HG03135 (cell line): ENCODE measurements around the gene TECTB.
"Not testable (repeated sequence)": the region's sequence is repeated elsewhere in the genome, so short reads cannot be mapped to it uniquely, and the experiment has no call there.

Experiments
- ATAC-seq: cut with Tn5 transposase; IDR thresholded peaks from one replicate; pipeline ENCODE4 v1.9.1; 2021; ENCODE audit warnings: mild to moderate bottlenecking, moderate library complexity; ENCODE audit not compliant: unreplicated experiment

Gene TECTB

DNA sequence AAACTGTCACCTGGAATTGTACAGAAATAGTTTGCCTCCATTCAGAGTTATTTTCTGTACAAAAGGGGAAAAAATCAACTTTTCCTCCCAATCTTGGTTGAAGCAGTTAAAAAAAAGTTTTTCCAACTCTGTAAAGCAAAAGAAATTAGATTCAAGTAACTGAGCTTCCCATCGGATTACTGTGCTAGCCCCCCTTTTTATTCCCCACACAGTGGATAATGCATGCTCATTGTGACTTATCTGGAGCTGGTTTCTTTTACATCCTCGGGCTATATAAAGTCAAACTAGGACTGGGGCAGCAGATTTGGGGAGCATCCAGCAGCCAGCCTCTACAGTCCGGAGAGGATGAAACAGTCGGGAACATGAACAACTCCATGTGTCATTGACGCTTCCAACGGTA is at the start of gene TECTB:
Gene TECTB (plus strand): TSS at position 301 of the 400 bp plus-strand sequence. CDS start 335 bp downstream, outside the sequence.
- no peak for ATAC-seq

DNA sequence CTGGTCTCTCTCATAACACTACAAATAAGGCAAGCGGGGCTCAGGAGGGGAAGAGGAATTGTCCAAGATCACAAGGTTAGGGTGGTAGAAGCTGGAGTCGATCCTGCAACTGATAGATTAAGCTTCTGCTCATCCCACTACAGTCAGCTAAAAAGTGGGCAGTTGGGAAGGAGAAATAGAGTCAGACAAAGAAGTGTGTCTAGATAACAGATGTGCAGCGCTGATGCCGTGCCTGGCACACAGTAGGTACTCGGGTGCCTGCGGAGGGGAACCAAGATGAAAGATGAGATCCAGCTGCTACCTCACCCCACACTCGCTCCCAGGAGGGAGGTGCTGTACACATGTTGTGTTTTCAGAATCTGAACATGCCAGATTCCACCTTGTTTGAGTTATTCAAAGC is 48.1 kb upstream of the TECTB start:
- ATAC-seq: no peak

DNA sequence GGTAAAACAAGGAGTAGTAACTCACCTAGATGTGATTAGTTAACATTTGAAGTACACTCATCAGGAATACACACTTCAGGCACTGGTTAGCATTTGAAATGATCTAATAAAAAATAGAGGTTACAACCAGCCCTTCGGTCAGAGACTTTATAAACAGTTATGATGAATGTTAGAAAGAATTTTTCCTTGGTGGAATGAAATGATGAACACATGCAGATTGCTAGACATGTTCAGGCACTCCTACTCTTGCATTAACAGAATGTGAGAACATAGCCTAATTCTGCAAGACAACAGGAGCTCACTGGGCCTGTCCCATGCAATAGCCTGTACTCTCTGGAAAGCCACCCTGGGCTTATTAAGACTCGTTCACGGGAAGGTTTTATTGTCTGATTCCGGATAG is 47.3 kb upstream of the TECTB start:
- ATAC-seq: no peak

DNA sequence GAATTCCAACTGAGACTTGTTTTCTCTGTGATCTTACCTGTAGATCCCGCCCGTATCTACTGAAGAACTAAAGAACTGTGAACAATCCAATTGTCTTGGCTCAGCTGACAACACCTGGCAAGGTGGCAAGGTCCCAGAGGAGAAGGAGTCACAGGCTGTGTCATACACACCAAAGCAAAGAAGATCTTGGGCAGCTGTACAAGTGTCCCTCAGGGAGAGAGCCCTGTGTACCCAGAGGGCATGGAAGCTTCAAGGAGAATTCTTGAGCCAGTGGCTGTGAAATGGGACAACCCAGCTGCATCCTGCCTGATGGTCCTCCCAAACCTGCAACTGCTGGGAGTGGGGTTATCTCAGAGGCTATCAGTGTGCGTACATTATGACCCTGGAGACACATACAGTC is 46.7 kb upstream of the TECTB start:
- no peak for ATAC-seq

DNA sequence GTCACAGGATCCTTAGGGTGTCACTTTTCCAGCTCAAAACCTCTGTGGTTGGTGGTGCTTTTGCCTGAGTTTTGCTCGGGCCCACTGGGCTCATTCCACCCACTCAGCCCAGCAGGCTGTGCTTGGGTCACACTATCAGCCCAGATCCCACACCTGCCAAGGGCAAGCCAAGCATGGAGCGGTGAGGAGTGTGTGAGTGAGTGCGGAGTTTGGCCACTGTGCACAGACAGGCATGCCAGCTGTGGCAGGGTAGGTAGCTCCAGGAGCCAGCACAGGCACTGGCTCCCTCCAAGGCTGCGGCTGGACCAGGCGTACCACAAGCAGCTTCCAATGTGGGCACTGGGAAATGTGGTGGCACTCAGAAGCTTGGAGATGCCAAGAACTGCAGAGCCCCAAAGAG is 43.9 kb upstream of the TECTB start:
- no peak for ATAC-seq

DNA sequence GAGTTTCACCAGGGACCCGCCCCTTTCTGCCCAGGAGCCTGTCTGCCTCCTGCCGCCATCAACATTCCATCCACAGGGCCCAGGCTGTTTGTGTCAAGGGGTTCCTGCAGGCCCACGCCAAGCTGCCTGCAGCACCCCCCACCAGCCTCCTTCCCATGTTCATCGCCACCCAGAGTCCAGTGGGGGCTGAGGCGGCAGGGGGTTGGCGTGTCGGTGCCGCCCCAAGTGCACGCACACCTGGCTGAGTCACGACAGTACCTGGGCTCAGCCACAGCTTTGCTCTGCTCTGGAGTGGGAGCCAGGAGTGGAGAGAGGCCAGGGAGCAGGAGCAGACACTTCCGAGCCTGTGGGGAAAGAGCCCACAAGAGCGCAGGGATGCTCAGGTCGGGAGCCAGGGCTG is 42.8 kb upstream of the TECTB start:
- ATAC-seq: no peak

DNA sequence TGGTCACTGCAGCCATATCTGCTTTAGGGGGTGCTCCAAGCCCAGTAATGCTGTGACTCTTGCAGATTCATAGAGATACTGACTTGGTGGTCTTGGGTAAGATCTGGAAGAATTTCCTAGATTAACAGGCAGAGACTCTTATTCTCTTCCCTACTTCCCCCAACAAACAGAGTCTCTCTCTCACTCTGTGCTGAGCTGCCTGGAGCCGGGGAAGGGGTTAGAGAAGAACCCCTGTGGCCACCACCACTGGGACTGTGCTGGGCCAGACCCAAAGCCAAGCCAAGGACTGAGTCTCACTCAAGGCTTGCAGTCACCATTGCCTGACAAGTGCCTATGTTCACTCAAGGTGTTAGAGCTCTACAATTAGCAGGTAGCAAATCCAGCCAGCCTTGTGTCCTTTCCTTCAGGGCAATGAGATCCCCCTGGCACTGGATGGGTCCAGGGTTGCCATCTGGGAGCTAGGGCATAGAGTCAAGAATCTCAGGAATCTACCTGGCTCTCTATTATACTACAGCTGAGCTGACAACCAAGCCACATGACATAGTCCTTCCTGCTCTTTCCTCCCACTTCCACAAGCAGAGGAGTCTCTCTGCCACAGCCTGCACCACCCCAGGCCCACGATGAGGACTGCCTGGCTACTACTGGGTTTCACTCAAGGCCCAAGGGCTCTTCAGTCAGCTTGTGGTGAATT is 41.4 kb upstream of the TECTB start:
- no peak for ATAC-seq

DNA sequence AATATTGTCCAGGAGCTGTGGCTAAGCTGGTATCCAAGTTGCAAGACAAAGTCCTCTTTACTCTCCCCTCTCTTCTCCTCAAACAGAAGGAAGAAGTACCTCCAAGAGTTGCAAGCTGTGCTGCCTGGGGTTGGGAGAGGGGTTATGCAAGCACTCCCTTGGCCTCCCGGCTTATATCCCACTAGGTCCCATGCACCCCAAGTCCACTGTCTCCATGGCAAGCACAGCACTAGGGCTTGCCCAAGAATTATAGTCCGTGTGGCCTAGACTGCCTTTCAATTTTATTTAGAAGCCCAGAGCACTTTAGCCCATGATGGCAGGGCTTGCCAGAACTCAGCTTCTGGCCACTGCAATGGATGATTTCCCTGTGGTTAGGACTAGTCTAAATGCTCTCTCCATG is 40.4 kb upstream of the TECTB start:
- no peak for ATAC-seq

DNA sequence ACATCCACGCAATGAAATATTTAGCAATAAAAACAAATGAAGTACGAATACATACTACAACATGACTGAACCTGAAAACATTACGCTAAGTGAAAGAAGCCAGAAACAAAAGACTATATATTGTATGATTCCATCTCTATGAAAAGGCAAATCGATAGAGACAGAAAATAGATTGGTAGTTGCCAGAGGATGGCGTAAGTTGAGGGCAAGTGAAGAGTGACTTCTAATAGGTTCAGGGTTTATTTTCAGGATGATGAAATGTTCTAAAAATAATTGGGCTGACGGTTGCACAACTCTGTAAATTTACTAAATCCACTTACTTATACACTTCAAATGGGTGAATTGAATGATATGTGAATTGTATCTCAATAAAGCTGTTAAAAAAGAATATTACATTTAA is 39.5 kb upstream of the TECTB start:
- no peak for ATAC-seq

DNA sequence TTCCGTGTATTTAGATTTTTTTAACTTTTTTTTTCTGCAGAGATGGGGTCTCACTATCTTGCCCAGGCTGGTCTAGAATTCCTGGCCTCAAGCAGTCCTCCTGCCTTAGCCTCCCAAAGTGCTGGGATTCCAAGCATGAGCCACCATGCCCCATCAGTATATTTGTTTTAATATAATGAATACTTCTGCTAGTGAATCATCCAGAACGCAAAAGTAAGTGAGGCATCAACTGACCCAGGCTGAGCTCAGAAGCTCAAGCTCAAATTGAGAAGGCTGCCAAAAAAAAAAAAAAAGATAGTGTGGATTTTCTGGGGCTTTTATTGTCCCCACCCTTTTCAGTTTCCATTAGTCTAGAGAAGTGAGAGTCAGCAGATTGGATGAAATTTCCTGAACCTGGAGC is 39.0 kb upstream of the TECTB start:
- no peak for ATAC-seq

DNA sequence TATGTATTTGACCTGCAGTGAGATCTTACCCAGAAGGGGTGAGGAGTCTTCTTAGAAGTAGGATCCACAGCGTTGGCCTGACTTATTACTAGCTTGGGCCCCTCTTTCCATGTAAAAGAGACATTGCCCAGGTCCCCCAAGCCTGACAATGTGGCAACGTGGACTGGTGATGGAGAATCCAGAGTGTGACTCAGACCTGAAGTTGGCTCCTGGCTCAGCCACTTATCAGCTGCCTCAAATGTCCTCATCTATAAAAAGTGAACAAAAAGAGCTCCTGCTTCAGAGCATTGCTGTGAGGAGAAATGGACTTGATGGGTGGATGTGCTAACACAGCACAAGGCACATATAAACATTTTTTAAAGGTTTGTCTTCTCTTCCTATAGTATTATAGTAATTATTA is 35.4 kb upstream of the TECTB start:
- no peak for ATAC-seq

DNA sequence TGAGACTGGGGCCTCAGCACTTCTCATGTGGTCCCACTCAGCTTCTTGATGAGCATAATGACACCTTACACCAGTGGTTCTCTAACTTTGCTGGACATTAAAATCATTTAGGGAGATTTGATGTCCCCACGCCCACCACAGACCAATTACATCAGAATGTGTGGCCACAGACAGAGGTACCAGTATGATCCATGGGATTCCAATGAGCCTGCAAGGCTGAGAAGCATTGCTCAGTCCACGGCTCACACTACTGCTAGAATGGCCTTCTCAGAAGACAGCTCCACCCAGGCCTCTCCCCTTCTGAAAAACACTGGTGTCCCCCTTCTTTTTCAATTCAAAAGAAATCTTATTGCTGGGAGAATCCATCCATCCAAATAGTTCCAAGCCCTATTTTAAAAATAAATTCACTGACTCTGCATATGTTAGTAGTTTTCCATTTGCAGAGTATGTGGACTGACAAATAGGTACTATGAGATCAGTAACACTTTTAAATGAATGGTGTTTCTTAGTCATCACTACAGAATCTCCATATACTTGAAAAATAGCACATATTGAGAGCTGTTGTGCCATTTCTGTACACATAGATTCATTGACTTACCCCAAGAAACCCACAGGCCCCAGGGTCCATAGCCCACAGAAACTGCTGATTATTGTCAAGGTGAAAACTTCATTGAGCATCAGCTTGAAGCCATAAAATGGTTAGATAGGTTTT is 34.5 kb upstream of the TECTB start:
- no peak for ATAC-seq

DNA sequence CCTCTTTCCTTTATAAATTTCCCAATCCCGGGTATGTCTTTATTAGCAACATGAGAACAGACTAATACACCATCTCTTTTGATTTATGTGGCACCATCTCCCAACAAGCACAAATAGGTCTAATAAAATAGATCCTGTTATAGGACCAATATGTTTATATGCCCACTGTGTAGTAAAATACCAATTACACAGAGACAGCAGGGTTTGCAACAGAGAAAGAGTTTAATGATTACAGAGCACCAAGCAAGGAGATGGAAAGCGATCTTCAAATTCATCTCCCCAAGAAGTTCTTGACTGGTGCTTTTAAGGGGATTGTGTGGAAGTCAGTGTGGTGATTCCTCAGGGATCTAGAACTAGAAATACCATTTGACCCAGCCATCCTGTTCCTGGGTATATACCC is 33.5 kb upstream of the TECTB start:
- no peak for ATAC-seq

DNA sequence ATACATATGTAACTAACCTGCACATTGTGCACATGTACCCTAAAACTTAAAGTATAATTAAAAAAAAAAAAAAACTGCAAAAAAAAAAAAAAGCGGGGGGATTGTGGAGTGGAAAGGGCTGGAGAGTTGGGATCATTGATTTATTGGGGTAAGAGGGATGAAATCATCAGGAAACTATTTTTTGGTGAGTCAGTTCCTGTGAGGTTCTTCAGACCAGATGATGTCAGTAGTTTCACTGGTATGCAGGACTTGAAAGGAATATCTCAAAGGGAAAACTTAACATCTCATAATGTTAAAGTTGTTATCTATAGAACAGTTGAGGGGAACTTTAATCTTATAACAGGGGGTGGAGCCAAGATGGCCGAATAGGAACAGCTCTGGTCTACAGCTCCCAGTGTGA is 32.6 kb upstream of the TECTB start:
- no peak for ATAC-seq

DNA sequence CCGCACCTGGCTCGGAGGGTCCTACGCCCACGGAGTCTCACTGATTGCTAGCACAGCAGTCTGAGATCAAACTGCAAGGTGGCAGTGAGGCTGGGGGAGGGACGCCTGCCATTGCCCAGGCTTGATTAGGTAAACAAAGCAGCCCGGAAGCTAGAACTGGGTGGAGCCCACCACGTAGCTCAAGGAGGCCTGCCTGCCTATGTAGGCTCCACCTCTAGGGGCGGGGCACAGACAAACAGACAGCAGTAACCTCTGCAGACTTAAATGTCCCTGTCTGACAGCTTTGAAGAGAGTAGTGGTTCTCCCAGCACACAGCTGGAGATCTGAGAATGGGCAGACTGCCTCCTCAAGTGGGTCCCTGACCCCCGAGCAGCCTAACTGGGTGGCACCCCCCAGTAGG is 32.0 kb upstream of the TECTB start:
- not testable (repeated sequence) for ATAC-seq

DNA sequence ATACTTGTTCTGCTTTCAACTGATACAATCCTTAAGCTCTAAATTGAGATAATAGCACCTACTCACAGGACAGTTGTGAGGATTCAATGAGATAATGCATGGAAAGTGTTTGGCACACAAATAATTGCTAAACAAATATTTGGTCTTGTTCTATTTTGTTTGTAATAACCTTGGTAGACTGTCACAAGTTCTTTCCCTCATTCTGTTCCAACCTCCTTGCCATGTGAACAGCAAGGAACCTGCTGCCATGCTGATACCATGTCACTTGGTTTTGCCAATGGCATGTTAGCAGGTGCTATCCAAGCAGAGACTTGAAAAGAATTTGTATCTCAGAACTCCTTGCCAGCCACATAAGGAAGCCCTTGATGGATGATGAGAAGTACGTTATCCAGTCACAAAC is 24.8 kb upstream of the TECTB start:
- ATAC-seq: no peak

DNA sequence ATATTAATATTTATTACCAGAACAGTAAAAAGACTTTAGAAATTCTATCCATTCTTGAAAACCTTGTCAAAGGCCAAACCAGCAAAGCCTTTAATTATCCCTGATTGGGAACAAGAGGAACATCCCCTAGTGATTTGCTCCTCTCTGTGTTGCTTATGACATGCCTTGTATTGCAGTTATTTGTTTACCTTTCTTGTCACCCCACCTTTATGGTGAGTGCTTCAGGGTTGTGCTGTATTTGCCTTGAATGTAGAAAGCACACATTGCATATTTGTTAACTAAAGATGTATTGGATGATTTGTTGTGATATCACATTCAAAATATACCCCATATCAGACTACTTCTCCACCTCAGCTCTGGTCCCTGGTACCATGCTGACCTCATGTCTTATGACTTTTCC is 23.5 kb upstream of the TECTB start:
- ATAC-seq: no peak

DNA sequence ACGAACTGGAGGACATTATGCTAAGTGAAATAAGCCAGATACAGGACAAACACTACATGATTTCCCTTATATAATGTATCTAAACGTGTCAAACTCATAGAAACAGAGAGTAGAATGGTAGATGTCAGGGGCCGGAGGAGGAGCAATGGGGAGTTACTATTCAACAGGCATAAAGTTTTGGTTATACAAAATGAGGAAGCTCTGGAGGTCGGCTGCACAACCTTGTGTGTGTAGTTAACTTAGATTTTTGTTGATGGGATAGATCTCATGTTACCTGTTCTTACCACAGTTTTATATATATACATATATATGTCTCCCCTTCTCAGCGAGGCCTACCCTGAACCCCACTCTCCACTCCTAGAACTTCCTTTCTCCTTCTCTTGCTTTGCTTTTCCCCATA is 22.4 kb upstream of the TECTB start:
- no peak for ATAC-seq

DNA sequence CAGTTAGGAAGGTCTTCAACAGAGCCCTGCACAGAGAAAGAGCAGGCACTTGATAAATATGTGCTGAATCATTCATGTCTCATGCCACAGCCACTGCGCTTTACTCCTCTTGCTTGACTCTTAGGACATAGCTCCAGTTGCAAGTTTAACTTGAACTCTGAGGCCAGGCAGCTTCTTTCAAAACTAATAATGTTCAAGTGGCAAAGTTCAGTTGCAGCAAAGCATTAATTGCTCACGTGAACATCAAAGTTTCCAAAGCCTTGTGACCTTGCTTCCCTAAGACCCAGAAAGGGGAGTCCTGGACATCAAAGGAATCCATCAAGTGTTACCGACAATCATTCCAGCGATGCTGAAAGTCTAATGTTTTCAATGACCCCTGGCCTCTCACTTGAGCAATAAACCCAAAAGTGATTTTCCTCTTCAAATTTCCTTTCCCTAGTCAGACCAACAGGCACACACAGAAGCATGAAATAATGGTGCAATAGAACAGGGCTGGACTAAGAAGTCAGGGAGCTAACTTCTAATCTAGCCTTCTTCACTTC is 21.8 kb upstream of the TECTB start:
- no peak for ATAC-seq

DNA sequence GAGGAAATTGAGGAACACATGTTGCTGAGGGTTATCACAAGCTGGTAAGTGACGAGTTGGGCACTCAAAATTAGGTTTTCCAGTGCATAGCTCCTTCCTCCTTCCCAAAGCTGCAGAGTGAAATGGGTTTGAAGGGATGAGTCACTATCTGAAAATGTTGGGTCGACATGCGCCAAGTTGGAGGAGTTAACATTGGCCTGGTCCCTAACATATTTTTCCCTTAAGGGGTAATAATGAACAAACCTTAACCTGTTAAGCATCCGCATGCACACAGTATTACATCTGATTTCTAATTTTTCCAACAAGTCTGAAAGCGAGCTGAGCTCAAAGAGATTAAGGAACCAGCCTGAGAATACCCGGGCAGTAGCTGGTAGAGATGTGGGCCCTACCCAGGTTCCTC is 20.7 kb upstream of the TECTB start:
- ATAC-seq: no peak

DNA sequence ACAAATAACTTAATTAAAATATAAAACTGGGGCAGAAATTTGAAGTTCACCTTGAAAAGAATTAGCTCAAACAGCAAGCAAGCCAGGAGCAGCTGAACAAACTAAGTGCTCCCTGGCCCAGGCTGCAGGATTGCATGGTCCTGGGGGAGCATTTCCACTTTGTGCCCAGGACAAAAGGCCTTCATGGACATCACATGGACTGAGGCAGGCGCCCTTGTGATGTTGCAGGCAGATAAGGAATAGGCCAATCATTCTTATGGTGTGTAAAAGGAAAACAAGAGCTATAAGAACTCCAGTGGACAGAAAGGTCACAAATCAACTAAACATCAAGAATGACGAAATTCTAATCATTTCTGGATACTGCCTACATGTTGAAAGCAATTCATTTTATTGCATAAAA is 17.5 kb upstream of the TECTB start:
- no peak for ATAC-seq

DNA sequence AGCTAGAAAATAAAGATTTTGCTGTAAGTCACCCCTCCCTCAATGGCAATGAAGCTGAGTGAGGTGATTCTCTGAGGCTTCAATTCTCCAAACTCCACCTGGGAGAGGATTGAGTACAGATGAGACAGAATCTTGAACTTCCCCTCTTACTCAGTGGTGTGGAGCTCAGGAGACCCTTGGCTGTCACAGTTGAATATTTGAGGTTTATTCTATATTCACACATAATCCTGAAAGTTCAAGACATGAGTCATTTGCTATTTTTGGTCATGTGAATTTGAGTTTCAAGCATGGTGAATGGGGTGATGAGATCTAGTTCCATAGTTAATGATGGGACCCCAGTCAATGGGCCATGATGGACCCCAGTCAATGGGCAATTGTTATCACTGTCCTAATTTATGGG is 13.9 kb upstream of the TECTB start:
- no peak for ATAC-seq

DNA sequence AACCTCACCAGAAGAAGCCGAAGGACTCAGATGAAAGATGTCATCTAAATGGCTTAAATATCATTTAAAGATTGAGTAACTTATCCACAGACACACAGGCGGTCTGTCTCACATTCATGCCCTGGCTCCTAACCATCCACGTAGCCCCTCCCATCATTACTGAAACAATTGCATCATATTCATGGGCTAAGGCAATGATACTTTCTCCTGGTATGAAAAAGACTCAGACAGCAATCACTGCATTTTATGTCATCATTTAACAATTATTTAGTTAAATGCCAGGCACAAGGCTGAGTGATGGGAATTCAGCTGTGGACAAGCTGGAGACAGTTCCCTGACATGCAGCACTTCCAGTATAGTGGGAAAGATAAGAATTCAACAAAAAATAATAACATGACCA is 11.2 kb upstream of the TECTB start:
- ATAC-seq: no peak
